GM18505 (cell line): ENCODE results near the gene STK24.
A peak's percentile ranks its signal among the peaks of the same experiment; 100 is the strongest.

Experiments
- ATAC-seq: cut with Tn5 transposase; IDR thresholded peaks from one replicate; pipeline ENCODE4 v1.9.1; 2021; ENCODE audit not compliant: unreplicated experiment
- POLR2A ChIP-seq: IDR thresholded peaks from 4 replicates; pipeline ENCODE4 v1.6.1; 2011; ENCODE audit warnings: borderline replicate concordance; ENCODE audit not compliant: insufficient read depth, insufficient read length; ENCODE audit errors: extremely low read depth

The STK24 gene

DNA sequence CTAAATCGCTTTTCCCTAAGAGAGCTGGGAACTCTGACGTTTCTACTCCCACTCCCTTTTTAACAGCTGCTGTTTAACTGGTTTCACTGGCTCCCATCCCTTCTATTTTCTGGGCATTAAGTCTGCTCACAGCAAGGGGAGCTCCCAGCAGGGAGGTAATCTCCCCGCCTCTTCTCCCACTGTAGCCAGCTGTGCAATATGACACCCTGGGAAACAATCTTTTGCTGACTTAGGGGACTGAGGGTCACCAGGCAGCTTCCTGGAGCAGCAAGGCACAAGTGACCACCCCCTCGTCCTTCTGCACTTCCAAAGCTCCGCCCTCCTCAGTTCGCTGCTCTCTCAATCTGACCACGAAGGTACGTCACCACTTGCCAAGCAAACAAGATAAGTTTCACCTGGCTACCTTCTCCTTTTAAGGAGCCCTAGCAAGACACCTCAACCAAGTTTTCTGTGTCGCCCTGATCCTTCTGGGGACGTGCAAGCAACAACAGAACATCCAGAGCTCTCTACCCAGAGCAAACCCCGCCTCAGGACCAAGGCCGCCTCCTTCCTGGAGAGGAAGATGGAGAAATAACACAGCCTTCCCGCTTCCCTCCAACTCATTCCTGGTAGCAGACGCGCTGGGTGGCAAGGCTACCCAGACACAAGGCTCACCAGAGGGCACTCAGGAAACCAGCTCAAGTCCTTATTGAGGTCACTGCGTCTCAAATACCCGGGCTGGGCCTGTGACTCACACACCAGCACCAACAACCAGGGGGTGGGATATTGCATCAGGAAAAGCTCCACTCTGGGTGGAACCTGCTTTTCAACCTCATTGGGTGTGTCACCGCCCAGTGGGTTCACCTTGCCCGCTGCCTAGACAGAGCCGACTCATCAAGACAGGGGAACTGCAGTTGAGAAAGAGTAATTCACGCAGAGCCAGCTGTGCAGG lies 92.4 kb downstream of the STK24 start:
- TF ChIP-seq POLR2A = no peak
- ATAC-seq = no peak

DNA sequence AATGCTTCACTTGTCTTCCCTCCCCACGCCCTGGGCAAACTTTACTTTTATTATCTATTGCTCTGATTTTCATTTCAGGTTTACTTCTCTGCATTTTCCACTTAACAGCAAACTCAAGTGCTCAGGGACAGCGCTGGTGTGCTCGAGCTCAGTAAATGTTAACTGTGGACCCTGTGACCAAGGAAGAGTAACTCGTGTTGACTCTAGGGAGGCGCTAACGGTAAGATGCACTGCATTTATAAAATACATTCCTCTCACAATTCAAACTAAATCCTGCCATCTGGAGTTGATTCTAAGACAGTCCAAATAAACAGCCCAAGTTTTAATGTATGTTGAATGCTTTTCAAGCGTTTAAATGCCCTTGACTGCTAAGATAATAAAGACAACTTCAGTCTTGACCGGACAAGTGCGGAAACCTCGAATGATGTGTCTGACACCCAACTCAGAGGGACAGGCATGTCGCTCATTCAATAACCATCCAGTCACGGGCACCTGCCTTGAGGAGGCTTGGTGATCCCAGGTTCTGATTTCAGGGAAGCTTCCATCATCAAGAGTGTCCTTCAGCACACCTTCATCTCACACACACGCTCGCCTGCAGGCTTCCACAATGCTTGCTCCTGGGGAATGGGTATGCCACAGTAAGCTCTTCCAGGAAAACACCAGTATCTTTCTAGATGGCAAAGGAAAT lies 93.2 kb downstream of the STK24 start:
- no peak for ATAC-seq
- no peak for TF ChIP-seq POLR2A

DNA sequence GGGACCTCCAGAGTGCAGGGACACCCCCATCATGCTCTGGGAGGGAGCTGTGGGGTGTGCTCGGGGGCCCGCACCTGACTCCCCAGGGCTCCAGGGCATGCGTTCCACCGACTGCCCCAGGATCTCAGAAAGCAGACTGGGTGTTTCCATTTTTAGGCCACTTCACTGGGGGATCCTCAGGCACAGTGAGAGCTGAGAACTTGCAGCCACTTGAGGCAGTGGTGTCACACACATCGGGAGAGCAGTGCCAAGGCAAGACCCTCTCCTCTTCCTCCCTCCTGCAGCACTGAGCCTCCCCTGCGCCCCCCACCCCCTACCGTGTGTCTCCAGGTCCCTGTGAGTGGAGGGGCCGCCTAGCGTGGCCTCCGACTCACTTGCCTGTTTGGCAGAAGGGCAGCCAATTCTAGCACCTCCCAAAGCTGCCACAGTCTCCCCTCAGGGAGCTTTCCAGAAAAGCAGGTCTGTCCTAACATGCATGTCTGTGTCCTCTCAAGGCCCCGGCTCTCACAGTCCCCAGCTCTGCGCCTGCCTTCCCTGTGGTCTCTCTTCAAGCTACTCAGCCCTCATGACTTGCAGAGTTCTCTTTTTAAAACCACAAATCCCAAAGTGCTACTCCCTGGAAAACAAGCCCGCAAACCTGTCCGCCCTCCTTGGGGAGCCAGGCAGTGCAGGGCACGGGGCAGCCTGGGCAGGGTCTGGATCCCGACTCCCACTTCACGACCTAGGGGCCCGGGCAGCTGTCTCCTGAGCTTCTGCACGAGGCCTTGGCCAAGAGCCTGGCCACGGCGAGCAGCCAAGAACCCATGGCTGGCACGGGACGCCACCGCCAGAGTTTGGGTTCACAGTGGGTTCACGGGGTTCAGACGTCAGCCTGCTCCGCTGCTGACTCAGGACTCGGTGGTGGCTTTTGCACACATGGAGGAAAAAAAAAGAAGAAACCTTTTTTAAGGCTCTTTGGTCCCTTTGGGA lies 94.1 kb downstream of the STK24 start:
- no peak for ATAC-seq
- no peak for TF ChIP-seq POLR2A

DNA sequence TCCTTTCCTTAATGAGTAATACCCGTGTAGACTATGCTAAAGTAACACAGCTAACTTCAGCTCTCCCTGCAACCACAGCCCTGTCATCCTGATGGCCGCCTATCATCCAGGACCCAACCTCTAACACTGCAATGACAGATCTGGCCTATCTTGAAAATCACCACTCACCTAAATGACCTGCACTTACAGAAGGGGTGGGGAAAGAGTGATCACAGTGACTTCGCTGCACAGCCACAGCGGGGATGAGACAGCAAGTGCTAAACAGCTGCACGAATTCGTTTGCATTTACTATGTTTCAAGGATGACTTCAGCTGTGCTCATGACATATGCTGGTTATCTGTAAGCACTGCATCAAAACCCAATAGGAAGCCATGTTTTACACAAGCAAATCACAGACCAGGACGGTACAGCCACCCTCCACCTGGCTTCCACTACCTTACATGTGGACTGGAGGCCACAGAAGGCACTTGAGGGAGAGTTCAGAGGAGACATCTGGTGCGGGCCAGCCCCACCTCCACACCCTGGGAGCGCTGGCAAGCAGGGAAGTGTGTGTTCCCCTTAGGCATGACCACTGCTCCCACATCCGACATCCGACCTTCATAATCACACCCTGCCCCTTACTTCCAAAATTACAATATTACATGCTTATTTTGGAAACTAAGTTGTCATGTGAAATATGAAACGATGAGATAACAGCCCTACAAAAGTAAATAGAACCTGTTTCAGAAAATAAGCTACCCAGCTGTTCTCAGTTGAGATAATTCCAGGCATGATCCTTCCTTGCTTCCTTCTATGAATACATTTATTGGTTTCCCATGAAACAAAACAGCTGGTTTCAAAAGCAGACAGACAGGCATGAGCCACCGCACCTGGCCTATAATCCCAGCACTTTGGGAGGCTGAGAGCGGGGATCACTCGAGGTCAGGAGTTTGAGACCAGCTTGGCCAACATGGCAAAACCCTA lies 95.7 kb downstream of the STK24 start:
- no peak for ATAC-seq
- TF ChIP-seq POLR2A = no peak

DNA sequence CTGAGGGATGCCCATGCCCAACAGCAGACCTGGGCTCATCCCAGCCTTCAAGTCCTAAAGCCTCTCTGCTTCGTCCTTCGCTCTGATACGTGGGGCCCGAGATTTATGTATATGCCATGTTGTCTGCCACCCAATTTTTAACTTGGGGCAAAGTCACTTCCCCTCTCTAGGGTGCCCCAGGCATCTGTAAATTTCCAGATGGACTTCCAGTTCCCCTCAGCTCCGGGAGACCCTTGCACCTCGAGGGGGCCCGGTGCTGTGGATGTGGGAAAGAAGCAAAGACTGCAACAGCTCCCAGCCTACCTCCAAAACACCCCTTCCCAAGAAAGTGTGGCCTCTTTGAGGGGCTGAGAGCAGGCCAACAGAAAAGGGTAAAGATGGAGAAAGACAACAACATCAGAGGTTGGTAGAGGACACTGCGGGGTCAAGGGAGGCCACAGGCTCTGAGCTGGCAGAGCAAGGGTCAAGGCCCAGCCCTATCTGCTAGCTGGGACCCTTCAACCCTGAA lies 97.4 kb downstream of the STK24 start:
- no peak for ATAC-seq
- TF ChIP-seq POLR2A = no peak

DNA sequence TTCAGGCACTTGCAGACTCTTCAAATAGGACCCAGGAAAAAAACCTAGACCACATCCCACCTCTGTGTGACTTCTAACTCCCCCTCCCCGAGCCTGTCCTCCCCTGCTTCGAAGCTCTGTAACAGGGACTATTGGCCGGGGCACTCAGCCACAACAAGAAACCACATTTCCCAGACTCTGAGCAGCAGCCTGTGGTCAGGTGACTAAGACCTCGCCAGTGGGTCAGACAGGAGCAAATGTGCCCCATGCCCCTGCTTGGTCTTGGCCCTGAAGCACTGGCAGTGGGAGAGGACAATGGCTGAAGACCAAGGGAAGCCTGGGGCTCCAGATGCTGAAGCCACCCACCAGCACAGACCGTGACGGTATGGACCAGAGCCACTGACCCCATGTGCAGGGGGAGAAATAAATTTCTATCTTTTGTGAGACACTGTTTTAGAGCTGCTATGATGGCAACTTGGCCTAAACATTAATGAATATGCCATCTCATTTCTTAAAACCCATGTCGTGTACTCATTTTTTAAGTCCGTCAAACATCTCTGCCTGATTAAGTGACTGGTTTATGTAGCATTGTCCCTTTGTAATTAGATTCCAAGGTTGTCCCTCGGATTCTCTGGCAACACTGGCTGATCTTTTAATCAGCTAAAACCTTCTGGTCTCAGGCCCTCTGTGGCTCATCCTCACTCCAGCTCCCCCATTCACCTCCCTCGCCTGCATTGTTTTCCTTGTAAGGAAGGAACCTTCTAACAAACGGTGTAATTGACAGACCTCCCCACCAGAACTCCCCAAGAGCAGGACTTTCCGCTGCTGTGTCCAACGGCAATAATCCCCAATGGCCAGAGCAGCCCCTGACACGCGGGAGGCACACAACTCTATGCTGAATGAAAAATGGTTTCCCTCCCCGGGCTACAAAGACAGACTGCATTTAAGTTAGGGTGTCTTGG lies 98.4 kb downstream of the STK24 start:
- TF ChIP-seq POLR2A = no peak
- ATAC-seq = peak; percentile 41

DNA sequence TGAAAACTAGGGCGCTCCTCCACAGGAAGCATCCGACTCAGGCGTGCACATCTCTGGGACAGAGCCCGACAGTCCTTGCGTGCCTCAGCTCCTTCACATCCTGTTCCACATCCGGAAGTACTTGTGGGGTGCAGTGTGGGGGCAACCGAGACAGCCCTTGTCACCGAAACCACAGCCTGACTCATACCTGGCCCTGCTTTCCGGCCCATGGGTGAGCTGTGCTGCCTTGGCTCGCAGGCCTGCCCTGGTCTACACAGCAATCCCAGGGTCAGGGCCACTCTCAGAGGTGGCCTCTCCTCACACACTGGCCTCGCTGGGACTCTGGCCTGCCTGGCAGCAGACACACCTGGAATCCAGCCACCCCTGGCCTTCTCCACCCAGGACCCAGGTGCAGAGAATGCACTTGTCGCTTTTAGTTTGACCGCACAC lies 100.4 kb downstream of the STK24 start:
- peak; percentile 95 for ATAC-seq
- peak; percentile 56 for TF ChIP-seq POLR2A

DNA sequence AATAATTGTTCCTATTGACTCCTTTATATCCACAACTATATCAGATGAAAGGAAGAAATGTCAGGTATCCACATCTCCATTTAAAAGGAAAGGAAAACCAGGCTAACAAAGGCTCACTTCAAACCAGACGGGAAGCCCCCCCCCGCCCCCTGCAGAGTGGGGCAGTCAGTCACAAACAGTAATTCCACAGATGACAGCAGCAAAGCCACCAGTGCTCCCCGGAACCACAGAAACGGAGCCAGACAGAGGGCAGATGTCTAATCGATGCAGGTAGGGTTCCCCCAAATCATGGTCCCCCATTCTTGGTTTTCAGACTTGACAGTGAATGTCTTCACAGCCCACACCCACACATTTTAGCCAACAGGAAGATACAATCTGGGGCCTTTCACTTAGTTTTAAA lies 100.8 kb downstream of the STK24 start:
- ATAC-seq = peak; percentile 32
- no peak for TF ChIP-seq POLR2A

DNA sequence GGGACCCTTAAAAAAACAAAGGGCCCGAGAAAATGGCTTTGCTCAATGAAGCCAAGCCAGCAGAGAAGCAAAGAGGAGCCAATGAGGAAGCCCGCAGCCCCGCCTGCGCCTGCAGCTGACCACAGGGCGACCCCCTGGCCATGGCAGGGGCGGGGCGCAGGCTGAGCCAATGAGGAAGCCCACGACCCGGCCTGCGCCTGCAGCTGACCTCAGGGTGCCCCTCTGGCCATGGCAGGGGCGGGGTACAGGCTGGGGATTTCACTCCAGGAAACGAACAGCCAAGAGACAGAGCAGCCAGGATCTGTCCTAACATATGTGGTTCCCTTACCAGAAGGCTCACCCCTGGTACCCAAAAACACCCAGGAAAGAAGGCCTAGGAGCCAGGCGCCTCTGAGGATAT lies 101.4 kb downstream of the STK24 start:
- TF ChIP-seq POLR2A = no peak
- ATAC-seq = no peak

DNA sequence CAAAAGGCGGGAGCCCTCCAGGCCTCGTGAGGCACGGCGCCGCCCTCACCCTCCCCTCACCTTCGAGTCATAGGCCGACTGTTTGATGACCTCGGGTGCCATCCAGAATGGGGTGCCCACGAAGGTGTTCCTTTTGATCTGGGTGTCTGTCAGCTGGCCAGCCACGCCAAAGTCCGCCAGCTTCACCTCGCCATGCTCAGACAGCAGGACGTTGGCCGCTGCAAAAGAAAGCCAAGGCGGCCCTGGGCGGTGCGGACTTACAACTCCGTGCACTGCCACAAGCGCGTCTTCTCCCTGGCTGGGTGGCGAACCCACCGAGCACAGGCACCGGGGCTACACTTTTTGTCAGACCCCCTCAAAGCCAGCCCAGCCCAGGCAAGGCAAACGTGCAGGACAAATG lies 102.1 kb downstream of the STK24 start:
- no peak for ATAC-seq
- no peak for TF ChIP-seq POLR2A

DNA sequence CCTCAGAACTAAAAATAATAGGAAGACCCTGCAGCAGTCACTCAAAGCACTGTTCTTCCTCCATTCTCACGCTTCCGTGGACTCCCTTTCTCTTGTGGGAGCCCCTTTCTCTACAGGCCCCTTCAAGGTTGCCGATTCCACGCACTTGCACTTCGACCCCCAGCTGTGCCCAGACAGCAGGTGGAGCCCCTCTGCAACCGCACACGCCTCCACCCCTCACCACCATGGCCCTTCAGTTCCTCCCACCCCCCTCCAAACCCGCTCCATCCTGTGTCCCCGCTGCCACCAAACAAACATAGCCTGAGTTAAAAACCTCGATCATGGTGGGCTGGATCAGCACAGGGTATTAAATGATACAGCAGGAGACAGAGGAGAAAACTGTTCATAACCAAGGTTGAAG lies 102.6 kb downstream of the STK24 start:
- no peak for TF ChIP-seq POLR2A
- ATAC-seq = no peak

DNA sequence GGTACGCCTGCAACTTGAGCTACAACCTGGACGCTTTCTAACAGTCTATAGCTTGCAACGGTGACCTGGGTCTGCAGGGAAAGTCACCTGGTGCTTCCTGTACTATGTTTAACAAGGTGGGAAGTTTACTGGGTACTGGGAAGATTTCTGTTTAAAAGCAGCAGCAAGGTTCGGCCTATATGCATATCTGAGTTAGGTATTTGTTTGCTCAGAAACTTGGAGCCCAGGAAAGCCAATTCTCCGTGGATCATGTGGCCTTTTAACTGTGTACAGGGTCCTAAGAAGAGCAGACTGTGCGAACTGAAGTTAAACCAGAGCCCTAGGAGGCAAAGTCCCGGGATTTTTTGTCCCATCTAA lies 103.1 kb downstream of the STK24 start:
- ATAC-seq = no peak
- TF ChIP-seq POLR2A = no peak
